Uterus (tissue), 4 donors: Measurements from ENCODE around the gene CSNK1G3. TPM values are rescaled to one million over a fixed set of nuclear protein-coding genes. Genes with fewer than 3 reads are reported as not detected.

Experiments used
- DNase-seq, 2 donors: peaks; one replicate each; pipeline ENCODE4 v3.0.0-alpha.2; 2019 to 2020
- H3K27ac ChIP-seq, 2 donors: fragments of 200-600 bp; sonication (generic); 1 replicate in 1 of 2; 2 replicates in 1 of 2; pipeline ENCODE4 v1.5.1; 2016 to 2018
- H3K27me3 ChIP-seq, 2 donors: fragments of 200-600 bp; sonication (generic); one replicate each; pipeline ENCODE4 v1.5.1; 2018 to 2019; ENCODE audit warnings: control low read depth in 1 of 2
- H3K36me3 ChIP-seq, 2 donors: fragments of 200-600 bp; sonication (generic); one replicate each; pipeline ENCODE4 v1.5.1; 2019; ENCODE audit warnings: control low read depth in 1 of 2
- H3K4me1 ChIP-seq, 2 donors: fragments of 200-600 bp; sonication (generic); one replicate each; pipeline ENCODE4 v1.5.1; 2018 to 2019; ENCODE audit warnings: control low read depth in 1 of 2
- H3K4me3 ChIP-seq, 2 donors: fragments of 200-600 bp; sonication (generic); 1 replicate in 1 of 2; 2 replicates in 1 of 2; pipeline ENCODE4 v1.5.1; 2018 to 2019; ENCODE audit warnings: mild to moderate bottlenecking in 1 of 2
- H3K9me3 ChIP-seq, 2 donors: fragments of 200-600 bp; sonication (generic); one replicate each; pipeline ENCODE4 v1.5.1; 2019; ENCODE audit warnings: control low read depth in 1 of 2
- POLR2A ChIP-seq, 2 donors: fragments of 450-650 bp; IDR thresholded peaks; one replicate each; pipeline ENCODE4 v1.6.1; 2016; ENCODE audit warnings: antibody characterized with exemption in 2 of 2, mild to moderate bottlenecking in 1 of 2, moderate library complexity in 1 of 2
- intact Hi-C: fragments of 100-400 bp; cut with DNase I; formaldehyde crosslinking; loops from one replicate; pipeline ENCODE4 v1.15.1; 2023; ENCODE audit warnings: low total_unique reads
- total RNA-seq, 4 donors: library from RNA; depleted of rRNA in 3 of 4; stranded (reverse); fragments of >200 nt in 3 of 4; gene quantifications; one replicate each; pipeline versions ENCODE4 v1.1.0 to v1.2.4, GENCODE V29; 2014 to 2023
- TF ChIP-seq, protein P1 (sequence below), 4 experiments: fragments of 200-600 bp in 2 of 4; fragments of 450-650 bp in 2 of 4; sonication (generic) in 2 of 4; IDR thresholded peaks; one replicate each; pipeline ENCODE4 v1.5.1; 2016 to 2019; ENCODE audit warnings: antibody characterized with exemption in 4 of 4, mild to moderate bottlenecking in 2 of 4, moderate library complexity in 1 of 4
- donor health status: DM: yes; HTN: yes; CAD: no.

Gene CSNK1G3
- total RNA-seq, 4 donors from 2014 or later = 42.8 to 151 (median 73.4) TPM

DNA sequence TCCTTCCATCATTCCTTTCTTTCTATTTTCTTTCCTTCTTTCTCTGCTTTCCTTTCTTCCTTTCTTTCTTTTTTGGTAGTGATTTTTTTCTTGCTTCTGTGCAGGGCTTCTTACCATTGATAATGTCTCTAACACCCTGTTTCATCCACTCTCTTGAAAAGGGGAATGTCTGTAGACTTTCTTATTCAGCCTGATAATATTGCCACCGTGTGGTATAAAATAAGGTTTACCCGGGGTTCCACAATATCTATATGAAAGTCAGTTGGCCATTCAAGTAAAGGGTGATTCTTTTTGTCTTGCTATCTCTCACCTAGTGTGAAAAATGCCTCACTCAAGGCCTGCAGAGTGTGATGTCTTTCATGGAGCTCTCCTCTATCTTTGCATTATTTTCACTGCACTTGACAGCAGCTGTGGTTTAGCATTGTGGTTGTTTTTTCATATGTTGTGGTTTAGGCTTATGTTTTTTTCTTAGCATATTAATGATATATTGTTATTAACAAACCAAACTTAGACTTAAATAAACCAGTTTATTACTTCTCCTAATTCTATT is 153.9 kb downstream of the CSNK1G3 start:
- intact Hi-C loops = no loop called here

More for the DNA sequence above, 153.9 kb downstream of the CSNK1G3 start:
- Histone ChIP-seq H3K4me3 (no peak overlapping the region), H3K27ac (no peak overlapping the region), H3K36me3 (no peaks in the 10 kb centered on the region), H3K4me1 (no peaks in the 10 kb centered on the region), H3K27me3 (no peaks in the 10 kb centered on the region), H3K9me3 (peaks cover 0 to 3% of the 10 kb centered on the region in 2 donors)
- no peak for DNase-seq
- no peak for TF ChIP-seq POLR2A (IDR thresholded peaks at IDR 0.05)
- TF ChIP-seq, protein P1, sequence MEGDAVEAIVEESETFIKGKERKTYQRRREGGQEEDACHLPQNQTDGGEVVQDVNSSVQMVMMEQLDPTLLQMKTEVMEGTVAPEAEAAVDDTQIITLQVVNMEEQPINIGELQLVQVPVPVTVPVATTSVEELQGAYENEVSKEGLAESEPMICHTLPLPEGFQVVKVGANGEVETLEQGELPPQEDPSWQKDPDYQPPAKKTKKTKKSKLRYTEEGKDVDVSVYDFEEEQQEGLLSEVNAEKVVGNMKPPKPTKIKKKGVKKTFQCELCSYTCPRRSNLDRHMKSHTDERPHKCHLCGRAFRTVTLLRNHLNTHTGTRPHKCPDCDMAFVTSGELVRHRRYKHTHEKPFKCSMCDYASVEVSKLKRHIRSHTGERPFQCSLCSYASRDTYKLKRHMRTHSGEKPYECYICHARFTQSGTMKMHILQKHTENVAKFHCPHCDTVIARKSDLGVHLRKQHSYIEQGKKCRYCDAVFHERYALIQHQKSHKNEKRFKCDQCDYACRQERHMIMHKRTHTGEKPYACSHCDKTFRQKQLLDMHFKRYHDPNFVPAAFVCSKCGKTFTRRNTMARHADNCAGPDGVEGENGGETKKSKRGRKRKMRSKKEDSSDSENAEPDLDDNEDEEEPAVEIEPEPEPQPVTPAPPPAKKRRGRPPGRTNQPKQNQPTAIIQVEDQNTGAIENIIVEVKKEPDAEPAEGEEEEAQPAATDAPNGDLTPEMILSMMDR (IDR thresholded peaks at IDR 0.05) = no peak

Other genes with a start within 250 kb of the CSNK1G3 start
- gene CEP120, start 88.8 kb upstream of the CSNK1G3 start, total RNA-seq = 10 to 100 TPM; 18.2 to 55.8 (median 41.0) TPM